Uterus (tissue), 2 donors: Measurements from ENCODE around the gene OR8D2.

ENCODE experiments used
- POLR2A ChIP-seq, 2 donors: fragments of 450-650 bp; IDR thresholded peaks; one replicate each; pipeline ENCODE4 v1.6.1; 2016; ENCODE audit warnings: antibody characterized with exemption in 2 of 2, mild to moderate bottlenecking in 1 of 2, moderate library complexity in 1 of 2
- TF ChIP-seq, protein P1 (sequence below), 4 experiments: fragments of 200-600 bp in 2 of 4; fragments of 450-650 bp in 2 of 4; sonication (generic) in 2 of 4; IDR thresholded peaks; one replicate each; pipeline ENCODE4 v1.5.1; 2016 to 2019; ENCODE audit warnings: antibody characterized with exemption in 4 of 4, mild to moderate bottlenecking in 2 of 4, moderate library complexity in 1 of 4

DNA sequence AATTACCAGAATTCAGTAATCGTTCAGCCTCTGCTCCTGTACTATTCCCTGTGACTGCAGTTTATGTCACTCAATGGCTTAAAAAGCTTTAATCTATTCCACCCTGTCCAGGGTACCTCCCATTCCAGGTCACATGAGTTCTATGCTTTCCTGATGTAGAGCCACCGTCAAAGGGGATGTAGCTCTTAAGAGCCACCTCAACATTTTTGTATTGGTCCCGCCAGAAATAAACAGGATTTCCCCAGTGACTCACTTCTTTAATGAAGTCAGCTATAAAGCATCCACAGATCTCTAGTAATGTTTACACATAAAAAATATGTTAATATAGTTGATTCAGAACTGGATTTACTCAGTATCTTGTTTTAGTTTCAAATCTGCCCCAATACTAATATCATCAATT is 4.9 kb downstream of the OR8D2 start:
- TF ChIP-seq, protein P1, sequence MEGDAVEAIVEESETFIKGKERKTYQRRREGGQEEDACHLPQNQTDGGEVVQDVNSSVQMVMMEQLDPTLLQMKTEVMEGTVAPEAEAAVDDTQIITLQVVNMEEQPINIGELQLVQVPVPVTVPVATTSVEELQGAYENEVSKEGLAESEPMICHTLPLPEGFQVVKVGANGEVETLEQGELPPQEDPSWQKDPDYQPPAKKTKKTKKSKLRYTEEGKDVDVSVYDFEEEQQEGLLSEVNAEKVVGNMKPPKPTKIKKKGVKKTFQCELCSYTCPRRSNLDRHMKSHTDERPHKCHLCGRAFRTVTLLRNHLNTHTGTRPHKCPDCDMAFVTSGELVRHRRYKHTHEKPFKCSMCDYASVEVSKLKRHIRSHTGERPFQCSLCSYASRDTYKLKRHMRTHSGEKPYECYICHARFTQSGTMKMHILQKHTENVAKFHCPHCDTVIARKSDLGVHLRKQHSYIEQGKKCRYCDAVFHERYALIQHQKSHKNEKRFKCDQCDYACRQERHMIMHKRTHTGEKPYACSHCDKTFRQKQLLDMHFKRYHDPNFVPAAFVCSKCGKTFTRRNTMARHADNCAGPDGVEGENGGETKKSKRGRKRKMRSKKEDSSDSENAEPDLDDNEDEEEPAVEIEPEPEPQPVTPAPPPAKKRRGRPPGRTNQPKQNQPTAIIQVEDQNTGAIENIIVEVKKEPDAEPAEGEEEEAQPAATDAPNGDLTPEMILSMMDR (IDR thresholded peaks at IDR 0.05) = no peak
- no peak for TF ChIP-seq POLR2A (IDR thresholded peaks at IDR 0.05)
